K562 (cell line): ENCODE data around the gene ZNF516. TPM values are rescaled to one million over a fixed set of nuclear protein-coding genes. Genes with fewer than 3 reads are reported as not detected.
A peak's percentile ranks its signal among the peaks of the same experiment; 100 is the strongest.

Experiments used
- FOSL1 ChIP-seq: fragments of 200-800 bp; sonication (Bioruptor generic); conservative IDR thresholded peaks from 2 replicates; pipeline ENCODE4 v1.6.1; 2016; ENCODE audit warnings: missing genetic modification characterization, missing compliant biosample characterization
- FOXM1 ChIP-seq, 2 experiments: fragments of 450-650 bp in 1 of 2; sonication (generic) in 1 of 2; formaldehyde crosslinking in 1 of 2; IDR thresholded peaks; 2 replicates each; pipeline versions ENCODE4 v1.6.1 to v1.9.0; 2017 to 2022; ENCODE audit warnings: low read depth in 2 of 2, mild to moderate bottlenecking in 2 of 2, missing genetic modification reagents in 1 of 2, moderate library complexity in 1 of 2
- GMEB1 ChIP-seq: fragments of 250-450 bp; sonication (Bioruptor Pico); IDR thresholded peaks from 2 replicates; pipeline ENCODE4 v1.4.0; 2020; ENCODE audit warnings: mild to moderate bottlenecking
- KAT8 ChIP-seq: fragments of 450-650 bp; IDR thresholded peaks from 2 replicates; pipeline ENCODE4 v1.6.1; 2016; ENCODE audit warnings: low read depth, mild to moderate bottlenecking
- KLF1 ChIP-seq: fragments of 450-650 bp; IDR thresholded peaks from 2 replicates; pipeline ENCODE4 v1.6.1; 2016; ENCODE audit warnings: missing genetic modification characterization, missing compliant biosample characterization
- MECOM ChIP-seq: fragments of 250-450 bp; sonication (Bioruptor Pico); IDR thresholded peaks from 2 replicates; pipeline ENCODE4 v1.8.0; 2022; ENCODE audit warnings: inconsistent platforms
- MEF2A ChIP-seq: IDR thresholded peaks from 2 replicates; pipeline ENCODE4 v1.6.1; 2011; ENCODE audit warnings: low read depth, mild to moderate bottlenecking, low read length, moderate library complexity; ENCODE audit not compliant: control insufficient read depth
- NFE2L1 ChIP-seq: fragments of 450-650 bp; IDR thresholded peaks from 2 replicates; pipeline ENCODE4 v1.6.1; 2016; ENCODE audit warnings: missing genetic modification characterization, low read depth, mild to moderate bottlenecking, missing compliant biosample characterization, moderate library complexity, borderline replicate concordance
- NR2C2 ChIP-seq, 2 experiments: fragments of 200-800 bp in 1 of 2; sonication (Bioruptor generic) in 1 of 2; sonication (generic) in 1 of 2; formaldehyde crosslinking in 1 of 2; IDR thresholded peaks; 2 replicates each; pipeline versions ENCODE4 v1.6.1 to v1.8.0; 2016 to 2022; ENCODE audit warnings: mild to moderate bottlenecking in 1 of 2, missing compliant biosample characterization in 1 of 2, missing genetic modification characterization in 1 of 2, missing genetic modification reagents in 1 of 2
- RB1 ChIP-seq: fragments of 450-650 bp; IDR thresholded peaks from 2 replicates; pipeline ENCODE4 v1.6.1; 2017; ENCODE audit warnings: low read depth, mild to moderate bottlenecking
- SIN3B ChIP-seq: fragments of 450-650 bp; IDR thresholded peaks from 2 replicates; pipeline ENCODE4 v1.6.1; 2017; ENCODE audit warnings: low read depth, mild to moderate bottlenecking, moderate library complexity
- SNRNP70 ChIP-seq: fragments of 200-400 bp; formaldehyde crosslinking; optimal IDR thresholded peaks from 2 replicates; pipeline ENCODE3; 2017; ENCODE audit warnings: low read depth, low read length
- SPI1 ChIP-seq: IDR thresholded peaks from 2 replicates; pipeline ENCODE4 v1.6.1; 2011; ENCODE audit warnings: low read depth, low read length, control low read depth, borderline replicate concordance
- TCFL5 ChIP-seq: fragments of 250-450 bp; sonication (Bioruptor Pico); conservative IDR thresholded peaks from 2 replicates; pipeline ENCODE4 v1.6.1; 2021; ENCODE audit warnings: mild to moderate bottlenecking, moderate library complexity, matching md5 sums
- USF2 ChIP-seq: sonication (generic); formaldehyde crosslinking; IDR thresholded peaks from 2 replicates; pipeline ENCODE4 v1.5.0; 2020; ENCODE audit warnings: missing genetic modification reagents
- ZNF280B ChIP-seq: fragments of 250-450 bp; sonication (Bioruptor Pico); IDR thresholded peaks from 2 replicates; pipeline ENCODE4 v1.5.1; 2021; ENCODE audit warnings: mild to moderate bottlenecking
- ZNF592 ChIP-seq: fragments of 450-650 bp; IDR thresholded peaks from 2 replicates; pipeline ENCODE4 v1.6.1; 2017; ENCODE audit warnings: antibody characterized with exemption, mild to moderate bottlenecking
- ZNF79 ChIP-seq: fragments of 250-450 bp; sonication (Bioruptor Pico); IDR thresholded peaks from 2 replicates; pipeline ENCODE4 v1.4.0; 2020; ENCODE audit warnings: low read depth, mild to moderate bottlenecking, moderate library complexity
- polyA plus RNA-seq, 8 experiments: library from polyadenylated mRNA; depleted of rRNA in 4 of 8; stranded (reverse) in 5 of 8; unstranded in 3 of 8; fragments of >200 nt; fragmentation: Nextera tagmentation in 2 of 8; fragmentation: Illumina TruSeq in 1 of 8; extraction: Ambion mirVana in 2 of 8; extraction: Trizol in 1 of 8; gene quantifications; 2 replicates each; pipeline versions ENCODE4 v1.2.1 to v1.2.3, GENCODE V29; 2011 to 2014; ENCODE audit warnings: inconsistent platforms in 1 of 8, missing spikeins in 1 of 8
- total RNA-seq, 7 experiments: library from RNA; depleted of rRNA in 6 of 7; stranded (reverse); fragments of >200 nt in 6 of 7; fragmentation: Illumina TruSeq in 2 of 7; extraction: Trizol in 2 of 7; gene quantifications; 2 replicates each; pipeline versions ENCODE4 v1.2.1 to v1.2.3, GENCODE V29; 2011 to 2021; ENCODE audit warnings: low replicate concordance in 1 of 7

The ZNF516 gene
- total and polyA plus RNA-seq, 9 of the 15 experiments (the other 6 are each of a cell fraction or from before 2014, with no cell fraction given), result 0.04 to 0.20 (median 0.08) TPM; not detected in 3

- TF ChIP-seq MECOM (no peak), TCFL5 (CRISPR knock-in tag) (no peak), GMEB1 (CRISPR knock-in tag) (no peak), NFE2L1 (tag) (peak; percentile 94), FOSL1 (0 out of 2 replicates have a peak, but pooled peaks have one; percentile 20), SPI1 (no peak), KAT8 (no peak), ZNF79 (CRISPR knock-in tag) (no peak), SNRNP70 (no peak), USF2 (CRISPR knock-in tag) (no peak), NR2C2 (CRISPR knock-in tag; IDR thresholded peaks at IDR 0.05) (no peak), NR2C2 (tag; IDR thresholded peaks at IDR 0.05) (no peak), MEF2A (no peak), RB1 (no peak), SIN3B (no peak), ZNF280B (CRISPR knock-in tag) (no peak), ZNF592 (no peak), FOXM1 (IDR thresholded peaks at IDR 0.05; ENCODE audit: low read depth) (no peak), FOXM1 (CRISPR knock-in tag; IDR thresholded peaks at IDR 0.05; ENCODE audit: low read depth) (no peak), KLF1 (no peak)
Measured at GRCh38 chr18:76476665-76477561, 18.1 kb downstream of the ZNF516 start (continued).
